Inferior parietal cortex (tissue), 1 donor: ENCODE measurements around the gene ATN1.
"Not testable (repeated sequence)": the region's sequence is repeated elsewhere in the genome, so short reads cannot be mapped to it uniquely, and the experiment has no call there.

ENCODE experiments used
- DNase-seq: peaks from one replicate; pipeline ENCODE4 v3.0.0-alpha.2; 2016; ENCODE audit errors: extremely low spot score

The ATN1 gene

DNA sequence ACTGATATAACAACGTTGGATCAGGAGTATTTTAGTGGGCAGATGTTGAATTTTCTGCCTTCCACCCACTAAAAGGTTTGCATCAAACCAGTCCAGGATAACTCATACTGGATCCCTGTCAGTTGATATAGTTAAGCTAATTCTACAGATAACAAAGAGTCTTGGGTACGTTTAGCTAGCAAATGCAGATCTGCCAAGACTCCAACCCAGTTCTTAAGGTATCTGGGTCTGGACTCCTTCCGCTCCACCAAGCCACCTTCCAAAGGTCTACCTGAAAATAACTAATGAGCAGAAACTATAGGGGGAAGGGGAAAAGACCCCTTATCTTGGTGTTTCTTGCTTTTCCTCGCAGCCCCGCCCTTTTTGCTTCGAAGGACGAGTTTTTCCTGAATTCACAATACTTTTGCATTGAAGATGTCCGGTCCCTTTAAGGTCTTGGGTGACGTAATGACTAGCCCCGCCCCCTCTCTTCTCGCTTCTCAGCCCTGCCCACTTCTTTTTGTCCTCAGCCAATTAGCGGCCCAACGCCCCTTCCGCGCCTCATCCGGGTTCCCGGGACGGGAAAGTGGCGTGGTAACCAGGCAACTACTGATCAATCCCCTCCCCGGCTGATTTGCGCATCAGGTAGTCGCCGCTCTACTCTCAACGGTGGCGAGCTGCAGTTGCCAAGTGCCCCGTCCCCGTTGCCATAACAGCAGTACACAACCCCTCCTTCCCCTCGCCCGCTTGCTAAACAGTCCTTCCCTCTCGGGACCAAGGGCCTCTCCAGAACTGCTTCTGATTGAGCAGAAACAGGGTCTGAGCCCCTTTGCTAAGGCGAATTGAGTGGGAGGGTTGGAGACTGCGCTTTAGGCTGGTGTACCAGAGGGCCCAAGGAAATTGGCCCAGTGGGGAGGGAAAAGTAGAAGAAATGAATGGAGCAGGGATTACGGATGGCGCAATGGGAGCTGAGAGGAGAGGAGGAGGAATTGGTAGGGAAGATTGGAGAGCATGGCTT is 23.2 kb upstream of the ATN1 start, which contains the start of gene LRRC23:
LRRC23 (plus strand) TSS at position 543 of the 997 bp plus-strand sequence. CDS start 812 bp downstream, outside the sequence.
- DNase-seq: peak; percentile 95

DNA sequence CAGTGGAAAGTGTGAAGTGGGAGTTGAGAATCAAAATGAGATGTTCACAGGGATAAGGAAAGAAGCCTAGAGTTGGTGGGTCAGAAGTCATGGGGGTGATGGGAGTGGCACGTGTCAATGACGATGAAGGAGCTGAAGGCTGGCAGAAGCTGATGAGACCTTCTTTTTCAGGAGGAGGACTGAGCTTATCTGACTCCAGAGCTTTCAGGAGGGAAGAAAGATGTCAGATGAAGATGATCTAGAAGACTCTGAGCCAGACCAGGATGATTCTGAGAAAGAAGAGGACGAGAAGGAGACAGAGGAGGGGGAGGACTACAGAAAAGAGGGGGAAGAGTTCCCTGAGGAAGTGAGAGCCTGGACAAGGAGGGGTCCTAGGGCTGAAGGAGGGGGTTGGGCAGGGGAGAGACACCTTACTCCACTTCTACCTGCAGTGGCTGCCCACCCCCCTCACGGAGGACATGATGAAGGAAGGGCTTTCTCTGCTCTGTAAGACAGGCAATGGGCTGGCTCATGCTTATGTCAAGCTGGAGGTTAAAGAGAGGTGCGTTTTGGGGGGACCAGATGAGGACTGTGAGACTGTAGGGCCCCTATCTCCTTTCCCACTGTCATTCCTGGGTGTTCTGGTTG is 22.2 kb upstream of the ATN1 start:
- DNase-seq: no peak

DNA sequence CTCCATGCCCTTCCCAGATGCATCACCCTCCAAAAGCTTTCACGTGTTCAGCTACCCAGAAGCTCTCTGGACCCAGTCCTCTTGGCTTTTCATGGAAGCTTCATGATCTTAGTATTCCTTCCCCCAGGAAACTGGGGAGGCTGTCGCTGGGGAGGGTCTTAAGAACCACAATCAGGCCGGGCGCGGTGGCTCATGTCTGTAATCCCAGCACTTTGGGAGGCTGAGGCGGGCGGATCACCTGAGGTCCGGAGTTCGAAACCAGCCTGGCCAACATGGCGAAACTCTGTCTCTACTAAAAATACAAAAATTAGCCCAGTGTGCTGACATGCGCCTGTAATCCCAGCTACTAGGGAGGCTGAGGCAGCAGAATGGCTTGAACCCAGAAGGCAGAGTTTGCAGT is 19.6 kb upstream of the ATN1 start:
- not testable (repeated sequence) for DNase-seq

DNA sequence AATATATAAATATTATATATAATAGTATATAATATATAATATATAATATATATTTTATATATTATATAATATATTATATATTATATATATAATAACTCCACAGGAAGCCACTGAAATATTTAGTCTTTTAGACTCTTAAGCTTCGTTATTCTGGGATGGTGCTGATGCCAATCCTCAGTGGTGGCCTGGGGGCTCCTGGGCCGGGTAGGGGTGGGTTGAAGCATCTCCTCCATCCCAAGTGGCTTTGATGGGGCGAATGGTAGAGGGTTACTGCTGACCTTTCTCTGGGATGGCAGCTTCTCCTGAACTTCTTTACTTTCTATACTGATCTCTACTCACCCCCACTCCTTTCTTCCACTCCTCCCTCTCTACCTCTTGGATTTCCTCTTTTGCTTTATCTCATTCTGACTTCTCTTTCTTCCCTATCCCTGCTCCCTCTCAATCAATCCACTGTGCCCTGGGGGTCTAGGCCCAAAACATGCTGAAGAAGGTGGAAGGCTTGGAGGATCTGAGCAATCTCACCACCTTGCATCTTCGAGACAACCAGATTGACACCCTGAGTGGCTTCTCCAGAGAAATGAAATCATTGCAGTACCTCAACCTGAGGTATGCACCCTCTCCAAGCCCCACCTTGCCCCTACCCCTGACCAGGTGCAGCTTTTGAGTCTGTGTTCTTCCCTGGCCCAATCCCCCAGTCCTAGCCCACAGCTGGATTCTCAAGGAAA is 18.2 kb upstream of the ATN1 start:
- no peak for DNase-seq

DNA sequence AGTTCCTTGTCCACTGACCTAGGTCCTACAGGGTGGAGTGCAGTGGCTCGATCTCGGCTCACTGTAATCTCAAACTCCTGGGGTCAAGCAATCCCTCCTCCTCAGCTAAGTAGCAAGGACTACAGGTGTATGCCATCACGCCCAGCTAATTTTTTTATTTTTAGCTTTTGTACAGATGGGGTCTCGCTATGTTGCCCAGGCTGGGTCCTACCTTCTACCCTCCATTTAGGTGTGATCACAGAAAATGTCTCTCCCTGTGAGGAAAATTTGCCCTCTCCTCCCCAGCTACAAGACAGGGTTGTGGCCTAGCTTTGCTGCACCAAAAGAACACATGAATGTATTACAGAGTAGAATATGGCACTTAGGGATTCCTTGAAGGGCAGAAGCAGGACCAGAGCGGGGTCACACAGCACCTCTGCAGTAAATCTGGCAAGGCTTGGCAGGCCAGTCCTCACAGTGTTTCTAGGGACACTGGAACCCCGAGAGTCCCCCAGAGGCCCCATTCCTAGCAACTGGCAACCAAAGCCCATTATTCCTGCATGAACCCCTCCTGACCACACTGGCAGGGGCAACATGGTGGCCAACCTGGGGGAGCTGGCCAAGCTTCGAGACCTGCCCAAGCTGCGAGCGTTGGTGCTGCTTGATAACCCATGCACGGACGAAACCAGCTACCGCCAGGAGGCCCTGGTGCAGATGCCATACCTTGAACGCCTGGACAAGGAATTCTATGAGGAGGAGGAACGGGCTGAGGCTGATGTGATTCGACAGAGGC is 15.4 kb upstream of the ATN1 start:
- no peak for DNase-seq

DNA sequence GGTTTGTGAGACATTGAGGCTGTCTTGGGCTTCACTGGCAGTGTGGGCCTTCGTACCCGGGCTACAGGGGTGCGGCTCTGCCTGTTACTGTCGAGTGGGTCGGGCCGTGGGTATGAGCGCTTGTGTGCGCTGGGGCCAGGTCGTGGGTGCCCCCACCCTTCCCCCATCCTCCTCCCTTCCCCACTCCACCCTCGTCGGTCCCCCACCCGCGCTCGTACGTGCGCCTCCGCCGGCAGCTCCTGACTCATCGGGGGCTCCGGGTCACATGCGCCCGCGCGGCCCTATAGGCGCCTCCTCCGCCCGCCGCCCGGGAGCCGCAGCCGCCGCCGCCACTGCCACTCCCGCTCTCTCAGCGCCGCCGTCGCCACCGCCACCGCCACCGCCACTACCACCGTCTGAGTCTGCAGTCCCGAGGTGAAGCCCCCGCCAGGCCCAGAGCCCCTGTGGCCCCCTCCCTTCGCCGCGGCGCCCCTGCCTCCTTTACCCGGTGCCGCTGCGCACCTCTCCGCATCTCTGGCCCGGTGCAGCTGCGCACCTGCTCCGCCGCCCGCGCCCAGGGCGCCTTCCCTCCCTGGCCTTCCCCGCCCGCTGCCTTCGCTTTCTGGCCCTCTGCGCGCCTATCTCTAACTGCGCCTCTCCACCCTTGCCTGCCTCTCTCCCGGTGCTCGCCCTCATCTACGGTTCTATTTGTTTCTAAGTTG is 13.4 kb upstream of the ATN1 start, which contains the start of gene ENO2:
ENO2 (plus strand) TSS at position 335 of the 701 bp plus-strand sequence. CDS start 1,253 bp downstream, outside the sequence.
- peak; percentile 58 for DNase-seq

DNA sequence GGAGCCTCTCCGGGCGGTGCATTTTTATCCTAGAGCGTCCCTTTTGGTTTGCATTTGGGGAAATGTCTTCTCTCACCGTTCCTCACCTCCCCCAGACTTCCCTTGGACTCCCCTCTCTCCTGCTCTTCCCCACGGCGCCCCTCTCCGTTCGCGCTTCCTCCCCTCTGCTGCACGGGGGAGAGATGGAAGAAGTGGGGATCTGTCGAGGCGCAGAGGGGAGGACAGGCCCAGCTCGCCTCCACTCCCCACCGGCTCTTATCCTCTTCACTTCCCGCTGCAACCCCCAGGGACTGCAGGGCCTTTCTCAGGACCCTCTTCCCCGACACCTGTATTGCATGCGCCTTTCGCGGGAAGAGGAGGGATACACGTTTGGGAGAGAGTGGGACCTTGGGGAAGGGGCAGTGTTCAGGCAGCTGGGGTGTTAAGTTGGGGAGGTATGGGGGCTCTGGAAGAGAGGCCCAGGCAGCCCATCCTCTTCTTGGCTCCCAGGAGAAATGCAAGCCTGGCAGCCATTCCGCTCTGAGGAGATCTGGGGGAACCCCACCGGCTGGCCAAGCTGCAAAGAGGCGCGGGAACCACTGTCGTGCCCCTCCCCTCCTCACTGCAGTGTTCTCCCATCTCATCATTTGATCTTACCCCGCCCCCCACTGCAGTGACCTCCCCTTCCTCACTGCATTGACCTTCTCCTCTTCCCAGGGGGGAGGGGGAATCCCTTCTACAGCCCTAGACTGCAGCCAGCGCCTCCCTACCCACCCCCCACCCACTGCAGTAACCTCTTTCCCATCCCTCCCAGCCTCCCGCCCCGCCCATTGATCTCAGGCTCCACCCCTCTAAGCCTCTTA is 12.6 kb upstream of the ATN1 start:
- no peak for DNase-seq

DNA sequence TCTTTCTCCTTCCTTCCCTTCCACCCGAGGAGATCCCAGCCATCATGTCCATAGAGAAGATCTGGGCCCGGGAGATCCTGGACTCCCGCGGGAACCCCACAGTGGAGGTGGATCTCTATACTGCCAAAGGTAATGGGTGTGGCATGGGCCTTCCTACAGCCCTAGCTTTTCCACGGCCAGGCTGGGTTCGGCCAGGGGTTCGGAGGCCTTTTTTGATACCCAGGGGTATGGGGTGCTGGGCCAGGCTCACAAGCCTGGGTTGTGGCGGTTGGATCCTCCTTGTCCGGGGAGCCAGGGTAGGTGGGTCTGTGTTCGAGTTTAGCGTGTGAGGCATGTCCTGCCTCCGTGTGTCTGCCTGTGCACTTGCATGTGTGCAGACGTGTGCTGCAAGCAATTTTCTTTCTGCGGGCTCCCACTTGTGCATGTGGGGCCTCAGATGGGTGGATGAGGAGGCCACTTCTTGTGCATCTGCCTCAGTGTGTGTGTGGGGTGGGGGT is 11.9 kb upstream of the ATN1 start:
- no peak for DNase-seq

DNA sequence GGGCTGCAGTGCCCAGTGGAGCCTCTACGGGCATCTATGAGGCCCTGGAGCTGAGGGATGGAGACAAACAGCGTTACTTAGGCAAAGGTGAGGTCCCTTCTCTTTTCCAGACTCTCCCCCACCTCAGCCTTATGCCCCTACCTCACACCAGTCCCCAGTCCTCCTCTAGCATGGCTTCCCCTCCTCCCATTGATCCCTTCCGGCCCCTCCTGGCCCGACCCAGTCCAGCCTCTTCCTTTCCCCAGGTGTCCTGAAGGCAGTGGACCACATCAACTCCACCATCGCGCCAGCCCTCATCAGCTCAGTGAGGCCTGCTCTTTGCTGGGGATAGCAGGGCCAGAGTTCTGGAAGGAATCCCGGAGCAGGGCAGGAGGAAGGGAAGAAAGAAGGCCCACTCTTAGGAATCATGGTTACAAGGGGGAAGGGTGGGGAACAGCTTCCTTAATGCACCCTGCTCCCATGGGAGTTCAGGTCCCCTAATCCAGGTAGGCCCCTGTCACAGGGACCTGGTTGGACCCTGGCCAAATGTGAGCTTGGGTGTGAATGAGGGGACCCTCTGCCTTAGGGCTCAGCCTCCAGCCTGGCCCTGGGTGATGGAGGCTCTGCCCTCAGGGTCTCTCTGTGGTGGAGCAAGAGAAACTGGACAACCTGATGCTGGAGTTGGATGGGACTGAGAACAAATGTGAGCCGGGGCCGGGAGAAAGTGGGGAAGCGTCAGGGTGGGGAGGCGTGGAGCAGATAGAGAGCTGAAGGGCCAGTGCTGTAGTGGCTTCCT is 11.1 kb upstream of the ATN1 start:
- no peak for DNase-seq

DNA sequence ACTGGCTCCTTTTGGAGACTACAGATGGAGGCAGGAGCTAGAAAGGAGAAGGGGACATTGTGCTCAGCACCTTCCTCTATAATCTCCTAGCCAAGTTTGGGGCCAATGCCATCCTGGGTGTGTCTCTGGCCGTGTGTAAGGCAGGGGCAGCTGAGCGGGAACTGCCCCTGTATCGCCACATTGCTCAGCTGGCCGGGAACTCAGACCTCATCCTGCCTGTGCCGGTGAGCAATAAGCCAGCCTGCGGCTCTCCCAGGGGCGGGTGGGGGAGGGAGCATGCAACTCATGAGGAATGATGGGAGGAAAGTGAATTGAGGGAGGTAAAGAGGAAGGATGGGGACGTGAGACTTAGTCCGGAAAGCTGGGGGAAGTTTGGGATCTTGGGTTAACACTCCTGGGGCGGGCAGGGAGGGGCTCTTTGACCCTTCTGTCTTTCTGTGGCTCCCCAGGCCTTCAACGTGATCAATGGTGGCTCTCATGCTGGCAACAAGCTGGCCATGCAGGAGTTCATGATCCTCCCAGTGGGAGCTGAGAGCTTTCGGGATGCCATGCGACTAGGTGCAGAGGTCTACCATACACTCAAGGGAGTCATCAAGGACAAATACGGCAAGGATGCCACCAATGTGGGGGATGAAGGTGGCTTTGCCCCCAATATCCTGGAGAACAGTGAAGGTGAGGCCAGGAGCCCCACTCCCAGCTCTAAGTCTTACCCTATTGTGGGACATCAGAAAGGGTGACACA is 10.1 kb upstream of the ATN1 start:
- no peak for DNase-seq

DNA sequence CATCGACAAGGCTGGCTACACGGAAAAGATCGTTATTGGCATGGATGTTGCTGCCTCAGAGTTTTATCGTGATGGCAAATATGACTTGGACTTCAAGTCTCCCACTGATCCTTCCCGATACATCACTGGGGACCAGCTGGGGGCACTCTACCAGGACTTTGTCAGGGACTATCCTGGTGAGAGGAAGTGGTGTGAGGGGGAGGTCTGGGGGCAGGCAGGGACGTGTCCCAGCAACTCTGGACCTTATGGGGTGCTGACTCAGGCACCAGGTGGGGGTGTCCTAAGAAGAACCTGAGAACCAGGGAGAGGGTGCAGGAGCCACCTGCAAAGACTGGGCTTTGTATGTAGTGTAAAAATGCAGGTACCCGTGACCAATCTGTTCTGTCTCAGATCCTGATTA is 8.2 kb upstream of the ATN1 start:
- DNase-seq: no peak

DNA sequence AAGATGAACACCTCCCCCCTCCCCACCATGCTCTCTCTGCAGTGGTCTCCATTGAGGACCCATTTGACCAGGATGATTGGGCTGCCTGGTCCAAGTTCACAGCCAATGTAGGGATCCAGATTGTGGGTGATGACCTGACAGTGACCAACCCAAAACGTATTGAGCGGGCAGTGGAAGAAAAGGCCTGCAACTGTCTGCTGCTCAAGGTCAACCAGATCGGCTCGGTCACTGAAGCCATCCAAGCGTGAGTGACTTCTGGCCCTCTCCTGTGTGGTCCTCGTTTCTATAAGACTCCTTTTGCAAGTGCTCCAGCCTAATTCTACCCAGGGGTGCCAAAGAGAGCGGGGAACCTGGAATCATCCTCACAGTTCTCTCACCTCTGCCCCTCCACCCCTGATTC is 6.2 kb upstream of the ATN1 start:
- no peak for DNase-seq

DNA sequence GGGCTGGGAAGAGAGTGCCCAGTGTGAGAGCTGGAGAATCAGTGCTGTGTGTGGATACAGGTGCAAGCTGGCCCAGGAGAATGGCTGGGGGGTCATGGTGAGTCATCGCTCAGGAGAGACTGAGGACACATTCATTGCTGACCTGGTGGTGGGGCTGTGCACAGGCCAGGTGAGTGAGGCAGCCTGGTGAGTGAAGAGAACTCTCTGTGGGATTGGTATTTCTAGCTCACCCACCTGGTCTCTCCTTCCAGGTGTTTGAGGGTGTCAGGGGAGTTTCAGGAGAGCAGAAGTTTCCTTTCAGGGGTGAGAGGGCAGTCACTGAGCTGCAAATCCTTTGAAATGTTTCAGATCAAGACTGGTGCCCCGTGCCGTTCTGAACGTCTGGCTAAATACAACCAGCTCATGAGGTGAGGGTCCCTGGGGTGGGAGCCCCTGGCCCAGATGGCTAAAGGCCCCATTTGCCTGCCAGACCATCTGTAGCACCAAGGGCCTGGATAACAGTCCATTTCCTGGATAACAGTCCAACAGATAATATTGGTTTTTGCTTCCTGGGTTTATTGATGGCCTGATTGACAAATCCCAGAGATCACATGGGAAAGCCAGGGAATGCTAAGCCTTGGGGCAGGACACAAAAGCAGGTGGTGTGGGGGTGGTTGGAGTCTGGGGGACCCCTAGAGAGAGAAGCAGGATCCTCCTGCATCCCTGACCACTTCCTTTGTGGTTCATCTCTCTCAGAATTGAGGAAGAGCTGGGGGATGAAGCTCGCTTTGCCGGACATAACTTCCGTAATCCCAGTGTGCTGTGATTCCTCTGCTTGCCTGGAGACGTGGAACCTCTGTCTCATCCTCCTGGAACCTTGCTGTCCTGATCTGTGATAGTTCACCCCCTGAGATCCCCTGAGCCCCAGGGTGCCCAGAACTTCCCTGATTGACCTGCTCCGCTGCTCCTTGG is 5.5 kb upstream of the ATN1 start:
- no peak for DNase-seq

DNA sequence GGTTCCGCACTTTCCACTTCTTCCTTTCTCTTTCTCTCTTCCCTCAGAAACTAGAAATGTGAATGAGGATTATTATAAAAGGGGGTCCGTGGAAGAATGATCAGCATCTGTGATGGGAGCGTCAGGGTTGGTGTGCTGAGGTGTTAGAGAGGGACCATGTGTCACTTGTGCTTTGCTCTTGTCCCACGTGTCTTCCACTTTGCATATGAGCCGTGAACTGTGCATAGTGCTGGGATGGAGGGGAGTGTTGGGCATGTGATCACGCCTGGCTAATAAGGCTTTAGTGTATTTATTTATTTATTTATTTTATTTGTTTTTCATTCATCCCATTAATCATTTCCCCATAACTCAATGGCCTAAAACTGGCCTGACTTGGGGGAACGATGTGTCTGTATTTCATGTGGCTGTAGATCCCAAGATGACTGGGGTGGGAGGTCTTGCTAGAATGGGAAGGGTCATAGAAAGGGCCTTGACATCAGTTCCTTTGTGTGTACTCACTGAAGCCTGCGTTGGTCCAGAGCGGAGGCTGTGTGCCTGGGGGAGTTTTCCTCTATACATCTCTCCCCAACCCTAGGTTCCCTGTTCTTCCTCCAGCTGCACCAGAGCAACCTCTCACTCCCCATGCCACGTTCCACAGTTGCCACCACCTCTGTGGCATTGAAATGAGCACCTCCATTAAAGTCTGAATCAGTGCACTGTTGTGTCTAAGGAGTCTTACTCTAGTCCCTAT is 4.6 kb upstream of the ATN1 start:
- DNase-seq: no peak

DNA sequence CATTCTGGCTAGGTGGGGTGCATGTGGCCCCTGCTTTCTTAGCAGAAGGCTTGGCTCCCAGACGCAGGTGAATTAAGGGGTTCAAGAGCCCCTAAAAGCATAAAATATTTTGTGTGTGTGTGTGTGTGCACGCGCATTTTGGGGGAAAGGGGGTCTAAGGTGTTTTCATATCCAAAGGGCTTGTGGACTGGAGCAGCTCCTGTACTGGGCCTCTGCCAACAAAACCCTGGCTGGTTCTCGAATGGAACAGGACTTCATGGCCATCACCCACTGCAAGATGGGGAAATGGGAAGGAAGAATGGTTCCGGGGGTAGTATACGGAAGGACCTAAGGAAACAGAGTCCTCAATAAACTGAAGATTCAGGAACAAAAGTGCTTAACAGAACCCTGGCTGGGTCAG is 3.9 kb upstream of the ATN1 start:
- DNase-seq: no peak

DNA sequence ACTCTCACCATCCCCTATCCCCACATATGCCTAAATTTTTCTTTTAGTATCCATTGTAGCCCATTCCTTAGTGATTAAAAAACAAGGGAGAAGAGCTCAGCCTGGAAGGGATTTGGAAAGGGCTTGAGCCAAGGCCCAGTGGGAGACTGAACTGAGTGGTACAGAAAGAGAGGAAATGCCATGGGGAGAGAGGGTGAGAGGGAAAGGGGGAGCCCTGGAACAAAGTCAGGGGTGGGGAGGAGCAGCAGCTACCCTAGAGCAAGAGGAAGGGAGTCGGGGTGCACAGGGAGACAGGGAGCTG is 2.6 kb upstream of the ATN1 start:
- no peak for DNase-seq
